IMR-90 (cell line): ENCODE measurements around the gene LDAH. TPM values are rescaled to one million over a fixed set of nuclear protein-coding genes. Genes with fewer than 3 reads are reported as not detected.

ENCODE experiments used
- ATAC-seq: fragments of 200-7000 bp; cut with Tn5 transposase; 2 replicates; pipeline ENCODE4 v1.9.1; 2020; ENCODE audit warnings: low read depth, mild to moderate bottlenecking, moderate library complexity
- BruUV-seq: library from RNA; stranded (reverse); fragments of 400-500 nt; replicated peaks from 2 replicates; lab custom pipeline; 2021; lab: Mats Ljungman, UMichigan
- CTCF ChIA-PET: fragments of 300-600 bp; formaldehyde crosslinking; extraction: SDS; loops from one replicate; lab custom pipeline; 2021; ENCODE audit warnings: antibody characterized with exemption; lab: Yijun Ruan, JAX
- POLR2A ChIA-PET: fragments of 300-600 bp; sonication (Branson Sonifier 250); formaldehyde crosslinking; loops from one replicate; lab custom pipeline; 2022; ENCODE audit warnings: antibody characterized with exemption; ENCODE audit not compliant: unreplicated experiment; lab: Charles Lee
- DNase-seq: peaks from one replicate; pipeline ENCODE4 v3.0.0; 2013
- H2AFZ ChIP-seq: replicated peaks from 2 replicates; pipeline ENCODE3; 2013; ENCODE audit warnings: low read length, mild to moderate bottlenecking; ENCODE audit not compliant: poor library complexity
- H2AK5ac ChIP-seq: 2 replicates; pipeline ENCODE4 v1.6.1; 2013; ENCODE audit warnings: low read depth, low read length, inconsistent platforms
- H2AK9ac ChIP-seq: replicated peaks from 2 replicates; pipeline ENCODE3; 2013; ENCODE audit warnings: mild to moderate bottlenecking, low read depth, low read length, moderate library complexity; ENCODE audit not compliant: poor library complexity
- H2BK120ac ChIP-seq: 2 replicates; pipeline ENCODE4 v1.6.1; 2013; ENCODE audit warnings: low read depth, low read length, inconsistent platforms
- H2BK15ac ChIP-seq: 3 replicates; pipeline ENCODE4 v1.6.1; 2013; ENCODE audit warnings: low read depth, low read length, inconsistent platforms
- H2BK20ac ChIP-seq: 2 replicates; pipeline ENCODE4 v1.6.1; 2013; ENCODE audit warnings: low read depth, mild to moderate bottlenecking, inconsistent platforms, low read length, moderate library complexity
- H2BK5ac ChIP-seq: 2 replicates; pipeline ENCODE4 v1.6.1; 2013; ENCODE audit warnings: mild to moderate bottlenecking, low read depth, low read length, inconsistent platforms; ENCODE audit not compliant: poor library complexity, severe bottlenecking
- H3K14ac ChIP-seq: replicated peaks from 2 replicates; pipeline ENCODE4 v1.6.1; 2013; ENCODE audit warnings: low read depth, low read length, inconsistent platforms
- H3K18ac ChIP-seq: 2 replicates; pipeline ENCODE4 v1.6.1; 2013; ENCODE audit warnings: low read depth, low read length, control low read depth
- H3K23ac ChIP-seq: 2 replicates; pipeline ENCODE4 v1.6.1; 2013; ENCODE audit warnings: low read depth, low read length, inconsistent platforms
- H3K27ac ChIP-seq: 2 replicates; pipeline ENCODE4 v1.5.1; 2013; ENCODE audit warnings: mild to moderate bottlenecking, control low read depth, low read length; ENCODE audit not compliant: insufficient read depth
- H3K27me3 ChIP-seq: 2 replicates; pipeline ENCODE4 v1.6.1; 2013; ENCODE audit warnings: low read length; ENCODE audit not compliant: control insufficient read depth, insufficient read depth
- H3K36me3 ChIP-seq: 2 replicates; pipeline ENCODE4 v1.6.1; 2013; ENCODE audit warnings: low read length, mixed read lengths; ENCODE audit not compliant: control insufficient read depth, insufficient read depth
- H3K4ac ChIP-seq: 2 replicates; pipeline ENCODE4 v1.6.1; 2013; ENCODE audit warnings: low read depth, low read length, inconsistent platforms
- H3K4me1 ChIP-seq: 2 replicates; pipeline ENCODE4 v1.6.1; 2013; ENCODE audit warnings: low read length, mixed read lengths; ENCODE audit not compliant: control insufficient read depth, insufficient read depth
- H3K4me2 ChIP-seq: 2 replicates; pipeline ENCODE4 v1.6.1; 2013; ENCODE audit warnings: low read depth, mild to moderate bottlenecking, control low read depth, low read length, moderate library complexity
- H3K4me3 ChIP-seq: 2 replicates; pipeline ENCODE4 v1.5.1; 2013; ENCODE audit warnings: low read depth, mild to moderate bottlenecking, control low read depth, low read length, moderate library complexity; ENCODE audit not compliant: insufficient read depth
- H3K56ac ChIP-seq: 2 replicates; pipeline ENCODE4 v1.6.1; 2013; ENCODE audit warnings: low read length, inconsistent platforms; ENCODE audit not compliant: insufficient read depth; ENCODE audit errors: extremely low read depth
- H3K79me1 ChIP-seq, 2 experiments: 2 replicates each; pipeline ENCODE4 v1.6.1; 2013; ENCODE audit warnings: low read length in 2 of 2, inconsistent platforms in 1 of 2, low read depth in 1 of 2
- H3K9ac ChIP-seq: 2 replicates; pipeline ENCODE4 v1.6.1; 2013; ENCODE audit warnings: low read depth, low read length, control low read depth
- H3K9me1 ChIP-seq: 2 replicates; pipeline ENCODE4 v1.6.1; 2013; ENCODE audit warnings: low read length, inconsistent platforms; ENCODE audit not compliant: insufficient read depth
- H3K9me3 ChIP-seq: 2 replicates; pipeline ENCODE4 v1.6.1; 2013; ENCODE audit warnings: low read length; ENCODE audit not compliant: control insufficient read depth, insufficient read depth
- H4K20me1 ChIP-seq: 2 replicates; pipeline ENCODE4 v1.6.1; 2013; ENCODE audit warnings: low read length, inconsistent platforms; ENCODE audit not compliant: insufficient read depth
- H4K5ac ChIP-seq: 2 replicates; pipeline ENCODE4 v1.6.1; 2013; ENCODE audit warnings: mild to moderate bottlenecking, low read depth, low read length, control low read depth
- H4K8ac ChIP-seq, 2 experiments: 2 replicates each; pipeline ENCODE4 v1.6.1; 2013; ENCODE audit warnings: low read depth in 2 of 2, low read length in 2 of 2, control low read depth in 1 of 2, inconsistent platforms in 1 of 2
- H4K91ac ChIP-seq: 2 replicates; pipeline ENCODE4 v1.6.1; 2013; ENCODE audit warnings: low read depth, low read length, inconsistent platforms; ENCODE audit not compliant: insufficient read depth
- BHLHE40 ChIP-seq: fragments of 150-350 bp; IDR thresholded peaks from 2 replicates; pipeline ENCODE4 v1.6.1; 2016; ENCODE audit warnings: mild to moderate bottlenecking, low read depth, low read length
- CEBPB ChIP-seq: IDR thresholded peaks from 2 replicates; pipeline ENCODE4 v1.6.1; 2012; ENCODE audit warnings: low read depth, low read length, improper control_type of control experiment
- CHD1 ChIP-seq: IDR thresholded peaks from 2 replicates; pipeline ENCODE4 v1.6.1; 2012; ENCODE audit warnings: low read depth, low read length, improper control_type of control experiment
- CTCF ChIP-seq: conservative IDR thresholded peaks from 2 replicates; pipeline ENCODE4 v1.5.1; 2012; ENCODE audit warnings: mild to moderate bottlenecking, low read depth, low read length, improper control_type of control experiment
- ELK1 ChIP-seq: fragments of 150-350 bp; IDR thresholded peaks from 2 replicates; pipeline ENCODE4 v1.6.1; 2016; ENCODE audit warnings: low read depth, mild to moderate bottlenecking, low read length, moderate library complexity, borderline replicate concordance
- FOS ChIP-seq: fragments of 150-350 bp; IDR thresholded peaks from 2 replicates; pipeline ENCODE4 v1.6.1; 2016; ENCODE audit warnings: low read depth, low read length
- MAFK ChIP-seq: IDR thresholded peaks from 2 replicates; pipeline ENCODE4 v1.6.1; 2012; ENCODE audit warnings: low read depth, low read length, improper control_type of control experiment
- NFE2L2 ChIP-seq: fragments of 150-350 bp; IDR thresholded peaks from 2 replicates; pipeline ENCODE4 v1.6.1; 2016; ENCODE audit warnings: low read depth, mild to moderate bottlenecking, low read length
- POLR2A ChIP-seq: IDR thresholded peaks from 2 replicates; pipeline ENCODE4 v1.6.1; 2012; ENCODE audit warnings: mild to moderate bottlenecking, low read depth, low read length
- RAD21 ChIP-seq: IDR thresholded peaks from 2 replicates; pipeline ENCODE4 v1.6.1; 2012; ENCODE audit warnings: low read length, improper control_type of control experiment
- RCOR1 ChIP-seq: IDR thresholded peaks from 2 replicates; pipeline ENCODE4 v1.6.1; 2012; ENCODE audit warnings: mild to moderate bottlenecking, low read length, improper control_type of control experiment; ENCODE audit not compliant: insufficient replicate concordance
- RFX5 ChIP-seq: IDR thresholded peaks from 2 replicates; pipeline ENCODE4 v1.8.0; 2012; ENCODE audit warnings: low read depth, mild to moderate bottlenecking, low read length, moderate library complexity
- SMC3 ChIP-seq: fragments of 150-350 bp; IDR thresholded peaks from 2 replicates; pipeline ENCODE4 v1.6.1; 2016; ENCODE audit warnings: low read depth, mild to moderate bottlenecking, antibody characterized with exemption, low read length, moderate library complexity
- WGBS, 2 experiments: methylation state at CpG; one replicate each; pipeline versions ENCODE4 v1.1.5 to v1.1.7; 2013; ENCODE audit warnings: missing lambda C conversion rate in 2 of 2; ENCODE audit not compliant: insufficient read length in 1 of 2; ENCODE audit errors: extremely low coverage in 2 of 2; 5-methylcytosine and 5-hydroxymethylcytosine counted together
- dilution Hi-C: fragments of 300-500 bp; cut with HindIII; formaldehyde crosslinking; loops from one replicate; pipeline ENCODE4 v1.14.3; 2018; ENCODE audit warnings: low sequenced_read_pairs; ENCODE audit not compliant: unreplicated experiment
- in situ Hi-C: fragments of 300-500 bp; cut with MboI; formaldehyde crosslinking; loops from 3 replicates; pipeline ENCODE4 v1.14.3; 2019; ENCODE audit warnings: low sequenced_read_pairs, inconsistent platforms, mixed read lengths
- intact Hi-C: fragments of 100-400 bp; cut with micrococcal nuclease; formaldehyde crosslinking; loops from 2 replicates; pipeline ENCODE4 v1.10.0; 2022
- polyA plus RNA-seq, 3 experiments: library from polyadenylated mRNA; depleted of rRNA; stranded (reverse); fragments of >200 nt; gene quantifications; 2 replicates each; pipeline ENCODE4 v1.2.3, GENCODE V29; 2012; ENCODE audit warnings: low replicate concordance in 1 of 3
- total RNA-seq: library from RNA; depleted of rRNA; stranded (reverse); fragments of >200 nt; gene quantifications from 2 replicates; pipeline ENCODE4 v1.2.3, GENCODE V29; 2012
- TF ChIP-seq, protein P1 (sequence below): fragments of 150-350 bp; IDR thresholded peaks from 2 replicates; pipeline ENCODE4 v1.6.1; 2017; ENCODE audit warnings: mild to moderate bottlenecking, antibody characterized with exemption, low read length, low read depth

Gene LDAH
- total and polyA plus RNA-seq, 2 of the 4 experiments (the other 2 are of a cell fraction): 12.1 to 31.7 TPM

DNA sequence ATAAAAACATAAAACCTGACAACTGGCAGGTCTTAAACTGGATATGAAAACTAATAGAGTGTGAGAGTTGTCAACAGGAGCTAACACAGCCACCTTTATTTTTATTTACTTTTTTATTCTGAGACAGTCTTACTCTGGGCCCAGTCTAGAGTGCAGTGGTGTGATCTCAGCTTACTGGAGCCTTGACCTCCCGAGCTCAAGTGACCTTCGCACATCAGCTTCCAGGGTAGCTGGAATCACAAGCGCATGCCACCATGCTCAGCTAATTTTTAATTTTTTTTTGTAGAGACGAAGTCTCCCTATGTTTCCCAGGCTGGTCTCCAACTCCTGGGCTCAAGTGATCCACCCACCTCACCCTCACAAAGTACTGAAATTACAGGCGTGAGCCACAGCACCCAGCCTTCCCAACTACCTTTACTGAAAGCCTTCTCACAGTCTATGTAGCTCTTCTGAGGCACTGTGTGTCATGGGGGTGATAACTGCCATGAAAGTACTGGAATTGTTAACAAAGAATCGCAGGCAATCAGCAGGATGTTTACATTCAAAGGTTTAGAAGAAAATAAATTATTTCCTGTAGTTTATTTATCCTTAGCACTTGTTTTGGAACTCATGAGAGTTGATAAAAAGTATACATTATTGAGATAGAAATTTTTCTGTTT is 131.7 kb downstream of the LDAH start:
- peak; percentile 16 for DNase-seq
- no peak overlapping the region for H2BK5ac ChIP-seq
- H2BK120ac ChIP-seq: no peak overlapping the region
- H3K9me1 ChIP-seq: no peaks in the 10 kb centered on the region; the same call in 1 of the 2 replicates
- CTCF ChIA-PET: interaction anchor here (0.9 kb wide), 1 partner anchor 9 kb away, joined by 3 read pairs; no protein-coding TSS in a partner anchor
- no peaks in the 10 kb centered on the region for H3K79me1 ChIP-seq
- 0 out of 2 replicates have a peak, but pooled peaks cover 3% of the 10 kb centered on the region for H3K4me1 ChIP-seq
- H4K8ac ChIP-seq: no peak overlapping the region
- H3K9ac ChIP-seq: no peak overlapping the region
- H3K4ac ChIP-seq: no peak overlapping the region
- dilution Hi-C loops (loop anchor here (25.0 kb wide), 1 partner anchor 246 kb away; no protein-coding TSS in a partner anchor), in situ Hi-C loops (no loop called here), intact Hi-C loops (loop anchor here (5.0 kb wide), 1 partner anchor 61 kb away; no protein-coding TSS in a partner anchor)
- H3K36me3 ChIP-seq: peaks cover 4% of the 10 kb centered on the region; the same call in 1 of the 2 replicates
- H3K27ac ChIP-seq: no peak overlapping the region
- no peak overlapping the region for H3K4me3 ChIP-seq
- no peak overlapping the region for H2BK15ac ChIP-seq
- no peak overlapping the region for H3K56ac ChIP-seq
- peak; percentile 65 for ATAC-seq
- H2BK20ac ChIP-seq: no peak overlapping the region
- POLR2A ChIA-PET: no interaction called here
- no peak overlapping the region for H2AK5ac ChIP-seq
- TF ChIP-seq RCOR1 (no peak), MAFK (no peak), CTCF (no peak), RFX5 (no peak), BHLHE40 (no peak), POLR2A (no peak), ELK1 (no peak), RAD21 (no peak), CHD1 (no peak), FOS (no peak), CEBPB (no peak), SMC3 (no peak), NFE2L2 (no peak)
- TF ChIP-seq, protein P1, sequence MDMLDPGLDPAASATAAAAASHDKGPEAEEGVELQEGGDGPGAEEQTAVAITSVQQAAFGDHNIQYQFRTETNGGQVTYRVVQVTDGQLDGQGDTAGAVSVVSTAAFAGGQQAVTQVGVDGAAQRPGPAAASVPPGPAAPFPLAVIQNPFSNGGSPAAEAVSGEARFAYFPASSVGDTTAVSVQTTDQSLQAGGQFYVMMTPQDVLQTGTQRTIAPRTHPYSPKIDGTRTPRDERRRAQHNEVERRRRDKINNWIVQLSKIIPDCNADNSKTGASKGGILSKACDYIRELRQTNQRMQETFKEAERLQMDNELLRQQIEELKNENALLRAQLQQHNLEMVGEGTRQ: no peak
- no peaks in the 10 kb centered on the region for H3K9me3 ChIP-seq
- WGBS, 2 experiments: no CpG with 5 or more reads among the region's 6 CpGs
- BruUV-seq: no TSS peak
- no peaks in the 10 kb centered on the region for H4K20me1 ChIP-seq
- no peak overlapping the region for H4K91ac ChIP-seq
- no peak overlapping the region for H2AK9ac ChIP-seq
- no peaks in the 10 kb centered on the region for H3K27me3 ChIP-seq
- H3K23ac ChIP-seq: no peak overlapping the region; the same call in 1 of the 2 replicates
- H3K18ac ChIP-seq: no peak overlapping the region
- no peak overlapping the region for H4K5ac ChIP-seq
- H3K14ac ChIP-seq: no peak overlapping the region
- no peak overlapping the region for H3K4me2 ChIP-seq
- no peak overlapping the region for H2AFZ ChIP-seq
